K562 (cell line): ENCODE results near the gene ADCY5.

ENCODE experiments used
- ARNT ChIP-seq, 2 experiments: fragments of 450-650 bp; IDR thresholded peaks; 2 replicates each; pipeline ENCODE4 v1.6.1; 2016; ENCODE audit warnings: mild to moderate bottlenecking in 1 of 2
- E2F1 ChIP-seq: sonication (generic); formaldehyde crosslinking; IDR thresholded peaks from 2 replicates; pipeline ENCODE4 v1.8.1; 2023; ENCODE audit warnings: mild to moderate bottlenecking, missing genetic modification reagents, moderate library complexity
- JUNB ChIP-seq: fragments of 450-650 bp; formaldehyde crosslinking; conservative IDR thresholded peaks from 2 replicates; pipeline ENCODE4 v1.4.0; 2020; ENCODE audit warnings: mild to moderate bottlenecking
- MAX ChIP-seq: sonication (generic); formaldehyde crosslinking; IDR thresholded peaks from 2 replicates; pipeline ENCODE4 v1.9.0; 2022; ENCODE audit warnings: mild to moderate bottlenecking, missing genetic modification reagents
- NFATC3 ChIP-seq: fragments of 450-650 bp; IDR thresholded peaks from 2 replicates; pipeline ENCODE4 v1.6.1; 2017; ENCODE audit warnings: mild to moderate bottlenecking
- NFIC ChIP-seq: fragments of 450-650 bp; IDR thresholded peaks from 2 replicates; pipeline ENCODE4 v1.6.1; 2017; ENCODE audit warnings: mild to moderate bottlenecking, inconsistent platforms
- NR2C2 ChIP-seq, 2 experiments: fragments of 200-800 bp in 1 of 2; sonication (Bioruptor generic) in 1 of 2; sonication (generic) in 1 of 2; formaldehyde crosslinking in 1 of 2; IDR thresholded peaks; 2 replicates each; pipeline versions ENCODE4 v1.6.1 to v1.8.0; 2016 to 2022; ENCODE audit warnings: mild to moderate bottlenecking in 1 of 2, missing compliant biosample characterization in 1 of 2, missing genetic modification characterization in 1 of 2, missing genetic modification reagents in 1 of 2
- POLR2AphosphoS5 ChIP-seq: IDR thresholded peaks from 2 replicates; pipeline ENCODE4 v1.6.1; 2011; ENCODE audit warnings: mild to moderate bottlenecking, low read depth, low read length, moderate library complexity; ENCODE audit not compliant: control insufficient read depth, insufficient read depth
- RAD21 ChIP-seq, 2 experiments: fragments of 250-450 bp in 1 of 2; fragments of 450-650 bp in 1 of 2; sonication (Bioruptor Pico) in 1 of 2; formaldehyde crosslinking in 1 of 2; IDR thresholded peaks in 1 of 2; conservative IDR thresholded peaks in 1 of 2; 2 replicates each; pipeline versions ENCODE4 v1.4.0 to v1.8.0; 2020 to 2022; ENCODE audit warnings: mild to moderate bottlenecking in 2 of 2, moderate library complexity in 1 of 2
- TAF1 ChIP-seq: IDR thresholded peaks from 2 replicates; pipeline ENCODE4 v1.6.1; 2011; ENCODE audit warnings: mild to moderate bottlenecking, low read length, moderate library complexity; ENCODE audit not compliant: insufficient read depth, control insufficient read depth, severe bottlenecking; ENCODE audit errors: extremely low read depth
- TARDBP ChIP-seq: fragments of 450-650 bp; IDR thresholded peaks from 2 replicates; pipeline ENCODE4 v1.6.1; 2016
- ZNF224 ChIP-seq: sonication (generic); formaldehyde crosslinking; IDR thresholded peaks from 2 replicates; pipeline ENCODE4 v1.8.0; 2022; ENCODE audit warnings: mild to moderate bottlenecking, missing genetic modification reagents
- TF ChIP-seq, protein P1 (sequence below): sonication (generic); formaldehyde crosslinking; IDR thresholded peaks from 2 replicates; pipeline ENCODE4 v1.9.0; 2022; ENCODE audit warnings: mild to moderate bottlenecking, missing genetic modification reagents

GRCh38 chr3:123486460-123486859 lies 37.6 kb upstream of the ADCY5 start:
- no peak for TF ChIP-seq NFIC
- TF ChIP-seq, protein P1, sequence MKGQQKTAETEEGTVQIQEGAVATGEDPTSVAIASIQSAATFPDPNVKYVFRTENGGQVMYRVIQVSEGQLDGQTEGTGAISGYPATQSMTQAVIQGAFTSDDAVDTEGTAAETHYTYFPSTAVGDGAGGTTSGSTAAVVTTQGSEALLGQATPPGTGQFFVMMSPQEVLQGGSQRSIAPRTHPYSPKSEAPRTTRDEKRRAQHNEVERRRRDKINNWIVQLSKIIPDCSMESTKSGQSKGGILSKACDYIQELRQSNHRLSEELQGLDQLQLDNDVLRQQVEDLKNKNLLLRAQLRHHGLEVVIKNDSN (CRISPR knock-in tag): no peak
- TF ChIP-seq POLR2AphosphoS5: no peak
- no peak for TF ChIP-seq ARNT (IDR thresholded peaks at IDR 0.05)
- no peak for TF ChIP-seq JUNB (CRISPR knock-in tag)
- no peak for TF ChIP-seq ZNF224 (CRISPR knock-in tag)
- no peak for TF ChIP-seq MAX
- no peak for TF ChIP-seq E2F1 (CRISPR knock-in tag)
- no peak for TF ChIP-seq TAF1
- TF ChIP-seq RAD21 (CRISPR knock-in tag; conservative IDR thresholded peaks at IDR 0.05 in 1 of 2, IDR thresholded peaks at IDR 0.05 in 1 of 2): no peak
- TF ChIP-seq TARDBP: no peak
- no peak for TF ChIP-seq NR2C2 (CRISPR knock-in tag; IDR thresholded peaks at IDR 0.05)
- TF ChIP-seq NR2C2 (tag; IDR thresholded peaks at IDR 0.05): no peak
- TF ChIP-seq NFATC3: no peak
